Lower leg skin (tissue), 4 donors: ENCODE measurements around the gene EXTL1. TPM values are rescaled to one million over a fixed set of nuclear protein-coding genes. Genes with fewer than 3 reads are reported as not detected.

ENCODE experiments used
- DNase-seq, 2 donors: peaks; one replicate each; pipeline ENCODE4 v3.0.0-alpha.2; 2019; ENCODE audit warnings: low spot score in 2 of 2
- H3K4me3 ChIP-seq: fragments of 200-600 bp; sonication (generic); 2 replicates; pipeline ENCODE4 v1.5.1; 2017; ENCODE audit warnings: mild to moderate bottlenecking, low read depth; ENCODE audit not compliant: poor library complexity, severe bottlenecking
- POLR2A ChIP-seq, 2 donors: fragments of 450-650 bp; IDR thresholded peaks; one replicate each; pipeline ENCODE4 v1.6.1; 2016 to 2017; ENCODE audit warnings: antibody characterized with exemption in 2 of 2, mild to moderate bottlenecking in 1 of 2, moderate library complexity in 1 of 2
- WGBS, 2 donors: methylation state at CpG; one replicate each; pipeline ENCODE4 v1.1.5; 2018; 5-methylcytosine and 5-hydroxymethylcytosine counted together
- intact Hi-C: fragments of 100-400 bp; cut with DNase I; formaldehyde crosslinking; loops from one replicate; pipeline ENCODE4 v1.15.0; 2023; ENCODE audit warnings: low total_unique reads
- total RNA-seq, 4 donors: library from RNA; depleted of rRNA; stranded (reverse); fragments of >200 nt; gene quantifications; one replicate each; pipeline ENCODE4 v1.1.0, GENCODE V29; 2016
- TF ChIP-seq, protein P1 (sequence below), 3 donors: fragments of 450-650 bp; IDR thresholded peaks; one replicate each; pipeline ENCODE4 v1.5.1; 2016; ENCODE audit warnings: antibody characterized with exemption in 3 of 3, mild to moderate bottlenecking in 3 of 3, moderate library complexity in 2 of 3

Gene EXTL1
- total RNA-seq, 4 donors from 2014 or later, result 0.34 to 3.9 (median 2.2) TPM

DNA sequence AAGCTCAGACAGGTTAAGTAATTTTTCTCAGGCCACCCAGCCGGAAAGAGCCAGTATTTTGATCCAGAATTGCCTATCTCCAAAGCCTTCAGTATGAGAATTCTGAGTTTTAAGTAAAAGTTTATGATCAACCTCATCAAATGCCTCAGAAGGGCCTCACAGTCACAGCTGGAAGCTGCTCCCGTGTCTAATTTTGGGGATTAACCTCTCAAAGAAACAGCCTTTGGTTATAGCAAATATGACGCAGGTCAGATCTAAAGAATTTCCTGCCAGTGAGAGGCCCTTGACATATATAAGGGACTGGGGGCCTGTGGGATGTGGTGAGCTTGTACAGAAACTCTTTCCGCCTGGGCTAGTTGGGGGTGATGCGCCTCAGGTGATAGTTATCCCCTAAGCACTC, 2.3 kb downstream of the EXTL1 start:
- WGBS, 2 donors, result 86 to 88% methylated on average over 5 of the region's 5 CpGs
- no peak for TF ChIP-seq POLR2A (IDR thresholded peaks at IDR 0.05)
- TF ChIP-seq, protein P1, sequence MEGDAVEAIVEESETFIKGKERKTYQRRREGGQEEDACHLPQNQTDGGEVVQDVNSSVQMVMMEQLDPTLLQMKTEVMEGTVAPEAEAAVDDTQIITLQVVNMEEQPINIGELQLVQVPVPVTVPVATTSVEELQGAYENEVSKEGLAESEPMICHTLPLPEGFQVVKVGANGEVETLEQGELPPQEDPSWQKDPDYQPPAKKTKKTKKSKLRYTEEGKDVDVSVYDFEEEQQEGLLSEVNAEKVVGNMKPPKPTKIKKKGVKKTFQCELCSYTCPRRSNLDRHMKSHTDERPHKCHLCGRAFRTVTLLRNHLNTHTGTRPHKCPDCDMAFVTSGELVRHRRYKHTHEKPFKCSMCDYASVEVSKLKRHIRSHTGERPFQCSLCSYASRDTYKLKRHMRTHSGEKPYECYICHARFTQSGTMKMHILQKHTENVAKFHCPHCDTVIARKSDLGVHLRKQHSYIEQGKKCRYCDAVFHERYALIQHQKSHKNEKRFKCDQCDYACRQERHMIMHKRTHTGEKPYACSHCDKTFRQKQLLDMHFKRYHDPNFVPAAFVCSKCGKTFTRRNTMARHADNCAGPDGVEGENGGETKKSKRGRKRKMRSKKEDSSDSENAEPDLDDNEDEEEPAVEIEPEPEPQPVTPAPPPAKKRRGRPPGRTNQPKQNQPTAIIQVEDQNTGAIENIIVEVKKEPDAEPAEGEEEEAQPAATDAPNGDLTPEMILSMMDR (IDR thresholded peaks at IDR 0.05), result no peak

DNA sequence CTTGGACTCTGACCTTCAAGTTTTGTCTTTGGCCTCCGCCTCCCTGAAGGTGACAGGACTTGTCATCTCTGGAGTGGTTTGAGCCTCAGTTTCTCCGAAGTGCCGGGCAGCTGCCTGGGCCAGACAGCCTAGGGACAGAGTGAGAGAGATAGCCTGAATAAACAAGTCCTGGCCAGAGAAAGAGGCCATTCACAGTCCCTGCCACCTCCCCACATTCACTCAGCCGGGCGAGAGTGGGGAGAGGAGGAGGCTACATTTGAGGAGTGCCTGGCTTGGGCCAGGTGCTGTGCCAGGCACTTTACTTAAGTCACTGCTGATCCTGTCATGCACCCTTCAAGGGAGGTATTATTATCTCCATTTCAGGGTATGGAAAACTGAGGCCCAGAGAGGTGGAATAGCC, 3.5 kb downstream of the EXTL1 start:
- intact Hi-C loops, result no loop called here
- no peak overlapping the region for H3K4me3 ChIP-seq
- no peak for TF ChIP-seq POLR2A (IDR thresholded peaks at IDR 0.05)
- TF ChIP-seq, protein P1 (IDR thresholded peaks at IDR 0.05), result no peak
- WGBS, 2 donors, result 82 to 84% methylated on average over 5 of the region's 5 CpGs
- no peak for DNase-seq

More for the DNA sequence above, 2.3 kb downstream of the EXTL1 start:
- DNase-seq, result no peak
- intact Hi-C loops, result no loop called here
- no peak overlapping the region for H3K4me3 ChIP-seq

DNA sequence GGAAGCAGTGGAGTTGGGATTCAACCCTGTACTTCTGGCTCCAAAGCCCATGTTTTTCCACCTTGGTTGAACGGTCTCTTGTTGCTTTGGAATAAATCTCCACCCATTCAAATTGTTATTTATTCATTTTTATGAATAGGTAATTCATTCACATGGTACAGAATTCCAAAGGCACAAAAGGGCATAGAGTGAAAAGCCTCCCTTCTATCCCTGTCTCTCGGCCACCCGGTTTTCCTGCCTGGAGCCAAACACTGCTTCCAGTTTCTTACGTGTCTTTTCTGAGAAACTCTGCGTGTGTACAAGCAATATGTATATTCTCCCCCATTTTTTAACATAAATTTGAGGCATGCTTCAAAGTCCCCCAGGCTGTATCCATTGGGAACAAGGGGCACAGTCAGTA, 3.9 kb downstream of the EXTL1 start:
- intact Hi-C loops, result no loop called here
- no peak overlapping the region for H3K4me3 ChIP-seq
- DNase-seq, result no peak
- TF ChIP-seq, protein P1 (IDR thresholded peaks at IDR 0.05), result no peak
- TF ChIP-seq POLR2A (IDR thresholded peaks at IDR 0.05), result no peak
- 66 to 75% methylated on average over 5 of the region's 5 CpGs for WGBS, 2 donors

DNA sequence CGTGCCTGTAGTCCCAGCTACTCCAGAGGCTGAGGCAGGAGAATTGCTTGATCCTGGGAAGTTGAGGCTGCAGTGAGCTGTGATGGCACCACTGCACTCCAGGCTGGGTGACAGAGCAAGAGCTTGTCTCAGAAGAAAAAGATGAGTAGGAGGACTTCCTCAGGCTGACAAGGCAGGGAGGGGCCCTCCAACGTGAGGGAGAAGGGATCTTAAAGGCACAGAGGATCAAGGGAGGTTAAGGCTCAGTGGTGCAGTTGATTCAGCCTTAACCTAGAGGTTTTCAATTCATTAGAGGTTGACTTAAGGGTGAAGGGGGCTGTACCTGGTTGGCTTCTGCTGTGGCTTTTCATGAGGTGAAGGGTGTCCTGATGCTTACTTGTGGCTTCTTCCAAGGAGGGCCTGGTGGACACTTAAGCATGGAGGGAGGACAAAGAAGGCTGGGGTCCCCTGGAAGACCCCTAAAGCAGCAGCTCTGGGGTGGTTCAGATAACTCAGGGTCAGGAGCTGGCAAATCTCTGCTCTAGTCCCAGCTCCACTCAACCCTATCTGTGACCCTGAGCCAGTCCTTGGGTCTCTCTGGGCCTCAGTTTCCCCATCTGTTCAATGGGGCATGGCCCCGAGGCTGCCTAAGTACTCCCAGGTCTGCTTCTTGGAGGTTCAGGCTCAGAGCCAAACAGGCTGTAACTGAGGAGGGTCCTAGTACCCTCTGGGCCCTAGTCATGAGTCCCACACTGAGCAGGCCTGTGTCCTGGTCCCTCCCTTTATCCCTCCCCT, 6.3 kb downstream of the EXTL1 start:
- 35 to 41% methylated on average over 3 of the region's 3 CpGs for WGBS, 2 donors
- no peak for DNase-seq
- intact Hi-C loops, result no loop called here
- H3K4me3 ChIP-seq, result no peak overlapping the region
- TF ChIP-seq, protein P1 (IDR thresholded peaks at IDR 0.05), result no peak

DNA sequence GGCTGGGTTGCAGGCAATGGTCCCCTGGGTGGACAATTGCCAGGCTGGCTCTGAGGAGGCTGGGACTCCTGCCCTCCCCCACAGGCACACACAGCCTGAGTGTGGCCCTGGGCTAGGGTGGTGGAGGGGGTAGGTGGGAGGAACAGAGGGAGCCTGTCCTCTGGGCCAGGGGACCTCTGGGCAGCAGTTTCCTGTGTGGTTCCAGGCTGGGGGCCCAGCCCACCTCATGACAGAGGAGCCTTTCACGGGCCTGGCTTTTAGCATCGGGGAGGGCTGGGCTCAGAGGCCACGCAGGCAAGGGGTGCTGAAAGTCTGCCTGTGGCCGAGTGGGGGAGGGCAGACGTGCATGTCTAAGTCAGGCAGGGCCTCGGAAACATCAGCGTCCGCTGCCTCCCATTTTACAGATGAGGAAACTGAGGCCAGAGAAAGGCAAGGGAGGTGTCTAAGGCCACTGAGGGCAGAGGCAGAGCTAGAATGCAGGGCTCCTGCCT, 7.0 kb downstream of the EXTL1 start:
- TF ChIP-seq, protein P1 (IDR thresholded peaks at IDR 0.05), result no peak
- TF ChIP-seq POLR2A (IDR thresholded peaks at IDR 0.05), result no peak
- 67 to 85% methylated on average over 8 of the region's 8 CpGs for WGBS, 2 donors
- no peak overlapping the region for H3K4me3 ChIP-seq
- intact Hi-C loops, result no loop called here
- DNase-seq, result no peak
